HFFc6 (cell line): ENCODE results near the gene RMRP. TPM values are rescaled to one million over a fixed set of nuclear protein-coding genes. Genes with fewer than 3 reads are reported as not detected.

Experiments used
- DNase-seq: peaks from one replicate; pipeline ENCODE4 v3.0.0-alpha.2; 2018
- H3K27ac Mint-ChIP-seq: 2 replicates; pipeline ENCODE4 v1.8.0; 2020; ENCODE audit warnings: mild to moderate bottlenecking, mixed read lengths
- H3K27me3 Mint-ChIP-seq: 2 replicates; pipeline ENCODE4 v1.8.0; 2021; ENCODE audit warnings: mild to moderate bottlenecking, moderate library complexity, mixed read lengths; ENCODE audit not compliant: insufficient read depth
- H3K36me3 Mint-ChIP-seq: 2 replicates; pipeline ENCODE4 v1.8.0; 2021; ENCODE audit warnings: low read depth, mixed read lengths
- H3K4me1 Mint-ChIP-seq: 2 replicates; pipeline ENCODE4 v1.8.0; 2020; ENCODE audit warnings: low read depth, mixed read lengths
- H3K4me3 Mint-ChIP-seq: 2 replicates; pipeline ENCODE4 v1.8.0; 2020; ENCODE audit warnings: mild to moderate bottlenecking, moderate library complexity, mixed read lengths
- H3K9me3 Mint-ChIP-seq: 2 replicates; pipeline ENCODE4 v1.8.0; 2020; ENCODE audit warnings: mild to moderate bottlenecking, mixed read lengths
- CTCF ChIP-seq: fragments of 200-600 bp; sonication (generic); IDR thresholded peaks from 2 replicates; pipeline ENCODE4 v1.5.0; 2021; ENCODE audit warnings: antibody characterized with exemption, mild to moderate bottlenecking
- total RNA-seq, 6 experiments: library from RNA; stranded (reverse); fragmentation: NEBNext Ultra II Directional; extraction: Animal tissue kit (Norgen Biotek cat#: 25700); gene quantifications; 2 replicates in 1 of 6; 3 replicates in 5 of 6; pipeline ENCODE4 v1.2.3, GENCODE V29; 2021

The RMRP gene
- total RNA-seq, 6 experiments from 2014 or later, result 9,197 to 39,404 (median 23,537) TPM

GRCh38 chr9:35665471-35665818 lies 7.6 kb upstream of the RMRP start:
- DNase-seq, result no peak
- peak overlapping the region; percentile 60 for H3K27ac Mint-ChIP-seq
- H3K9me3 Mint-ChIP-seq, result no peaks in the 10 kb centered on the region
- H3K36me3 Mint-ChIP-seq, result peaks cover 12% of the 10 kb centered on the region; the same call in 1 of the 2 replicates
- H3K4me1 Mint-ChIP-seq, result peaks cover 70% of the 10 kb centered on the region
- TF ChIP-seq CTCF, result no peak
- H3K27me3 Mint-ChIP-seq, result peaks cover 5% of the 10 kb centered on the region
- H3K4me3 Mint-ChIP-seq, result peak overlapping the region; percentile 90

GRCh38 chr9:35664531-35665470 lies 7.0 kb upstream of the RMRP start, which contains the start of gene ARHGEF39:
Gene ARHGEF39, minus strand, starts transcription at chr9:35665195. Its CDS starts 26 bp downstream, at chr9:35665169.
- H3K4me1 Mint-ChIP-seq, result peaks cover 75% of the 10 kb centered on the region
- peak; percentile 23; the same call in 1 of the 2 replicates for TF ChIP-seq CTCF
- peak within 1 kb of the TSS; percentile 60 for H3K27ac Mint-ChIP-seq
- H3K4me3 Mint-ChIP-seq, result peak within 1 kb of the TSS; percentile 90
- peaks cover 5% of the 10 kb centered on the region for H3K27me3 Mint-ChIP-seq
- peaks cover 17% of the 10 kb centered on the region; the same call in 1 of the 2 replicates for H3K36me3 Mint-ChIP-seq
- DNase-seq, result peak; percentile 71
- no peaks in the 10 kb centered on the region for H3K9me3 Mint-ChIP-seq

GRCh38 chr9:35662437-35662836 lies 4.6 kb upstream of the RMRP start:
- peaks cover 79% of the 10 kb centered on the region for H3K4me1 Mint-ChIP-seq

GRCh38 chr9:35661756-35662350 lies 4.0 kb upstream of the RMRP start:
- H3K27ac Mint-ChIP-seq, result peak overlapping the region; percentile 60; the same call in 1 of the 2 replicates
- no peak for TF ChIP-seq CTCF
- peaks cover 12% of the 10 kb centered on the region for H3K27me3 Mint-ChIP-seq
- H3K9me3 Mint-ChIP-seq, result peaks cover 4% of the 10 kb centered on the region
- no peak overlapping the region; the same call in 1 of the 2 replicates for H3K4me3 Mint-ChIP-seq
- DNase-seq, result no peak
- peaks cover 85% of the 10 kb centered on the region for H3K4me1 Mint-ChIP-seq
- peaks cover 17% of the 10 kb centered on the region; the same call in 1 of the 2 replicates for H3K36me3 Mint-ChIP-seq

More at GRCh38 chr9:35662437-35662836, 4.6 kb upstream of the RMRP start:
- DNase-seq, result no peak
- H3K27me3 Mint-ChIP-seq, result peaks cover 10% of the 10 kb centered on the region
- no peak for TF ChIP-seq CTCF
- H3K36me3 Mint-ChIP-seq, result peaks cover 17% of the 10 kb centered on the region; the same call in 1 of the 2 replicates
- peak overlapping the region; percentile 60; the same call in 1 of the 2 replicates for H3K27ac Mint-ChIP-seq
- H3K4me3 Mint-ChIP-seq, result no peak overlapping the region
- H3K9me3 Mint-ChIP-seq, result peaks cover 4% of the 10 kb centered on the region

- Mint-ChIP-seq H3K27ac (peak overlapping the region; percentile 99), H3K4me3 (no peak overlapping the region), H3K36me3 (peaks cover 17% of the 10 kb centered on the region; the same call in 1 of the 2 replicates), H3K9me3 (peaks cover 4% of the 10 kb centered on the region), H3K4me1 (peaks cover 83% of the 10 kb centered on the region), H3K27me3 (peaks cover 8% of the 10 kb centered on the region)
- peak; percentile 63 for TF ChIP-seq CTCF
- no peak for DNase-seq
These were observed 3.2 kb upstream of the RMRP start for GRCh38 chr9:35660966-35661415.
